Upper lobe of left lung (tissue), 6 donors: ENCODE measurements around the gene SARS1. TPM values are rescaled to one million over a fixed set of nuclear protein-coding genes. Genes with fewer than 3 reads are reported as not detected.
"Not testable (repeated sequence)": the region's sequence is repeated elsewhere in the genome, so short reads cannot be mapped to it uniquely, and the experiment has no call there.

Experiments
- ATAC-seq, 2 donors: fragments of 200-7000 bp; cut with Tn5 transposase; one replicate each; pipeline ENCODE4 v1.9.1; 2022; ENCODE audit warnings: mild to moderate bottlenecking in 2 of 2, moderate library complexity in 2 of 2; ENCODE audit not compliant: low FRiP score in 2 of 2
- DNase-seq, 2 donors: peaks; one replicate each; pipeline ENCODE4 v3.0.0-alpha.2; 2019 to 2020
- H3K27ac ChIP-seq, 4 donors: fragments of 200-600 bp; sonication (generic); one replicate each; pipeline ENCODE4 v1.5.1; 2016 to 2019
- H3K27me3 ChIP-seq, 4 donors: fragments of 200-600 bp; sonication (generic); one replicate each; pipeline ENCODE4 v1.5.1; 2017 to 2019
- H3K36me3 ChIP-seq, 4 donors: fragments of 200-600 bp; sonication (generic); one replicate each; pipeline ENCODE4 v1.5.1; 2016 to 2019
- H3K4me1 ChIP-seq, 4 donors: fragments of 200-600 bp; sonication (generic); one replicate each; pipeline ENCODE4 v1.5.1; 2018 to 2019
- H3K4me3 ChIP-seq, 4 donors: fragments of 200-600 bp; sonication (generic); one replicate each; pipeline ENCODE4 v1.5.1; 2017 to 2019; ENCODE audit warnings: mild to moderate bottlenecking in 2 of 4, moderate library complexity in 1 of 4
- H3K9me3 ChIP-seq, 4 donors: fragments of 200-600 bp; sonication (generic); one replicate each; pipeline ENCODE4 v1.5.1; 2018 to 2019
- EP300 ChIP-seq, 4 donors: sonication (generic); formaldehyde crosslinking; IDR thresholded peaks; one replicate each; pipeline ENCODE4 v1.5.1; 2017; ENCODE audit warnings: antibody characterized with exemption in 4 of 4, control low read depth in 2 of 4
- POLR2A ChIP-seq, 4 donors: fragments of 450-650 bp; IDR thresholded peaks; one replicate each; pipeline ENCODE4 v1.5.1; 2016 to 2017; ENCODE audit warnings: antibody characterized with exemption in 4 of 4, mild to moderate bottlenecking in 2 of 4
- POLR2AphosphoS5 ChIP-seq, 2 donors: sonication (generic); formaldehyde crosslinking; IDR thresholded peaks; one replicate each; pipeline ENCODE4 v1.5.1; 2017; ENCODE audit warnings: antibody characterized with exemption in 2 of 2
- WGBS, 2 donors: methylation state at CpG; one replicate each; pipeline ENCODE4 v1.1.5; 2017 to 2018; 5-methylcytosine and 5-hydroxymethylcytosine counted together
- total RNA-seq, 6 donors: library from RNA; depleted of rRNA in 4 of 6; stranded (reverse); fragments of >200 nt in 4 of 6; gene quantifications; one replicate each; pipeline versions ENCODE4 v1.1.0 to v1.2.1, GENCODE V29; 2016 to 2021
- TF ChIP-seq, protein P1 (sequence below), 6 experiments: fragments of 450-650 bp in 4 of 6; fragments of 200-600 bp in 2 of 6; sonication (generic) in 2 of 6; IDR thresholded peaks; one replicate each; pipeline ENCODE4 v1.5.1; 2016 to 2019; ENCODE audit warnings: antibody characterized with exemption in 6 of 6
- donor health status: DM: no; HTN: no; CAD: no; lungs with moderate emphysema.
- donor health status: DM: no; HTN: yes; CAD: no; lungs with severe emphysema.

The SARS1 gene
- total RNA-seq, 6 donors from 2014 or later = 126 to 212 (median 160) TPM

DNA sequence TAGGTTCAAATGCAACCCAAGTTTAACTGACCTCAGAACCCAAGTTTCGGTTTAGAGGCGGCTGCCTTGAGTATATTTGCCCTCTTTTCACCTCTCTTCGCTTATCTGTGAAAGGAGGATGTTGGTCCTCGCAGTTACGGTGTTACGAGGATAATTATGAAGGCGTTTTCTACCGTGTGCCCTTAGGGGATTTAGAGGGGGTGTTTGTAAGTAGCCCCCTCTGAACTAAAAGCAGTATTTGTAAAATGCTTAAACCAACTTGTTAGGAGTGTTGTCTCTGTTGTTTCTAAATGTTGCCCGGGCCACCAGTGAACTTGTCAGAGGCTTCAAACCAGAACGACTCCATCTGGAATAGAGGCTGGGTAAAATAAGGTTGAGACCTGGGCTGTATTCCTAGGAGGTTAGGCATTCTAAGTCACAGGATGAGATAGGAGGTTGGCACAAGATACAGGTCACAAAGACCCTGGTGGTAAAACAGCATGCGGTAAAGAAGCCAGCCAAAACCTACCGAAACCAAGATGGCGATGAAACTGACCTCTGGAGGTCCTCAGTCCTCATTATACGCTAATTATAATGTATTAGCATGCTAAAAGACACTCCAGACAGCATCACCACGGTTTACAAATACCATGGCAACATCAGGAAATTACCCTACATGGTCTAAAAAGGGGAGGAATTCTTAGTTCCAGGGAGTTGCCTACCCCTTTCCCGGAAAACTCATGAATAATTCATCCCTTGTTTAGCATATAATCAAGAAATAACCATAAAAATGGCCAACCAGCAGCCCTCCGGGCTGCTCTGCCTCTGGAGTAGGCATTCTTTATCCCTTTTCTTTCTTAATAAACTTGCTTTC lies 70.3 kb downstream of the SARS1 start:
- peak overlapping the region; percentile 81 to 93 (median 92) for H3K27ac ChIP-seq
- ATAC-seq = peak in 1 of 2 donors; percentile 13

DNA sequence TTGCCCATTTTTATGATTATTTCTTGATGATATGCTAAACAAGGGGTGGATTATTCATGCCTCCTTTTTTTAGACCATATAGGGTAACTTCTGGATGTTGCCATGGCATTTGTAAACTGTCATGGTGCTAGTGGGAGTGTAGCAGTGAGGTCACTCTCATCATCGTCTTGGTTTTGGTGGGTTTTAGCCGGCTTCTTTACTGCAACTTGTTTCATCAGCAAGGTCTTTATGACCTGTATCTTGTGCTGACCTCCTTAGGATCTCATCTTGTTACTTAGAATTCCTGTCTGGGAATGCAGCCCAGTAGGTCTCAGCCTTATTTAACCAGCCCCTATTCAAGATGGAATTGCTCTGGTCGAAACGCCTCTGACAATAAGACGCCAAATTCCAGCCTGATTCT lies 73.0 kb downstream of the SARS1 start:
- H3K4me1 ChIP-seq = peaks cover 12 to 26% (median 20%) of the 10 kb centered on the region in 4 donors
- not testable (repeated sequence) for H3K9me3 ChIP-seq, H3K4me3 ChIP-seq, DNase-seq, H3K36me3 ChIP-seq, H3K27ac ChIP-seq, H3K27me3 ChIP-seq, ATAC-seq
- WGBS, 2 donors = 83 to 88% methylated on average over 5 of the region's 5 CpGs

More for the DNA sequence above, 70.3 kb downstream of the SARS1 start:
- Histone ChIP-seq H3K4me1 (peaks cover 13 to 22% (median 19%) of the 10 kb centered on the region in 4 donors), H3K36me3 (peaks cover 0 to 10% (median 0%) of the 10 kb centered on the region in 4 donors), H3K9me3 (no peaks in the 10 kb centered on the region), H3K4me3 (peak overlapping the region; percentile 42 to 73 (median 64)), H3K27me3 (no peaks in the 10 kb centered on the region)
- TF ChIP-seq POLR2A (IDR thresholded peaks at IDR 0.05) (no peak), POLR2AphosphoS5 (IDR thresholded peaks at IDR 0.05) (no peak), EP300 (IDR thresholded peaks at IDR 0.05) (no peak)
- TF ChIP-seq, protein P1, sequence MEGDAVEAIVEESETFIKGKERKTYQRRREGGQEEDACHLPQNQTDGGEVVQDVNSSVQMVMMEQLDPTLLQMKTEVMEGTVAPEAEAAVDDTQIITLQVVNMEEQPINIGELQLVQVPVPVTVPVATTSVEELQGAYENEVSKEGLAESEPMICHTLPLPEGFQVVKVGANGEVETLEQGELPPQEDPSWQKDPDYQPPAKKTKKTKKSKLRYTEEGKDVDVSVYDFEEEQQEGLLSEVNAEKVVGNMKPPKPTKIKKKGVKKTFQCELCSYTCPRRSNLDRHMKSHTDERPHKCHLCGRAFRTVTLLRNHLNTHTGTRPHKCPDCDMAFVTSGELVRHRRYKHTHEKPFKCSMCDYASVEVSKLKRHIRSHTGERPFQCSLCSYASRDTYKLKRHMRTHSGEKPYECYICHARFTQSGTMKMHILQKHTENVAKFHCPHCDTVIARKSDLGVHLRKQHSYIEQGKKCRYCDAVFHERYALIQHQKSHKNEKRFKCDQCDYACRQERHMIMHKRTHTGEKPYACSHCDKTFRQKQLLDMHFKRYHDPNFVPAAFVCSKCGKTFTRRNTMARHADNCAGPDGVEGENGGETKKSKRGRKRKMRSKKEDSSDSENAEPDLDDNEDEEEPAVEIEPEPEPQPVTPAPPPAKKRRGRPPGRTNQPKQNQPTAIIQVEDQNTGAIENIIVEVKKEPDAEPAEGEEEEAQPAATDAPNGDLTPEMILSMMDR (IDR thresholded peaks at IDR 0.05) = no peak
- DNase-seq = no peak
- WGBS, 2 donors = 51% methylated on average over 17 of the region's 17 CpGs

Other genes with a start within 250 kb of the SARS1 start
- gene WDR47, start 171.8 kb upstream of the SARS1 start, total RNA-seq = 10 to 100 TPM in 4 of 6 donors, 1 to 10 TPM in 2; 5.2 to 21.0 (median 13.9) TPM
- 10 to 100 TPM; 11.5 to 54.6 (median 35.7) TPM for gene TAF13, start 137.9 kb upstream of the SARS1 start, total RNA-seq
- gene TMEM167B, start 123.2 kb upstream of the SARS1 start, total RNA-seq = 10 to 100 TPM; 13.2 to 43.6 (median 30.5) TPM
- gene ELAPOR1, start 99.8 kb upstream of the SARS1 start, total RNA-seq = 10 to 100 TPM; 14.7 to 49.3 (median 24.4) TPM
- 10 to 100 TPM in 2 of 6 donors, 1 to 10 TPM in 4; 5.9 to 27.2 (median 8.8) TPM for gene CELSR2, start 35.6 kb downstream of the SARS1 start, total RNA-seq
- gene PSRC1, start 69.2 kb downstream of the SARS1 start, total RNA-seq = 10 to 100 TPM in 2 of 6 donors, 1 to 10 TPM in 4; 1.5 to 16.8 (median 4.9) TPM
- gene MYBPHL, start 93.1 kb downstream of the SARS1 start, total RNA-seq = 1 to 10 TPM in 5 of 6 donors, not detected in 1; 1.8 to 8.6 (median 3.1) TPM
- 100 to 1,000 TPM; 105 to 222 (median 116) TPM for gene SORT1, start 184.0 kb downstream of the SARS1 start, total RNA-seq
- gene PSMA5, start 212.5 kb downstream of the SARS1 start, total RNA-seq = 10 to 100 TPM; 15.2 to 69.5 (median 29.8) TPM